ENCODE results near the gene RPS6KA4.
A peak's percentile ranks its signal among the peaks of the same experiment; 100 is the strongest.
"Not testable (repeated sequence)": the region's sequence is repeated elsewhere in the genome, so short reads cannot be mapped to it uniquely, and the experiment has no call there.

Gene RPS6KA4

DNA sequence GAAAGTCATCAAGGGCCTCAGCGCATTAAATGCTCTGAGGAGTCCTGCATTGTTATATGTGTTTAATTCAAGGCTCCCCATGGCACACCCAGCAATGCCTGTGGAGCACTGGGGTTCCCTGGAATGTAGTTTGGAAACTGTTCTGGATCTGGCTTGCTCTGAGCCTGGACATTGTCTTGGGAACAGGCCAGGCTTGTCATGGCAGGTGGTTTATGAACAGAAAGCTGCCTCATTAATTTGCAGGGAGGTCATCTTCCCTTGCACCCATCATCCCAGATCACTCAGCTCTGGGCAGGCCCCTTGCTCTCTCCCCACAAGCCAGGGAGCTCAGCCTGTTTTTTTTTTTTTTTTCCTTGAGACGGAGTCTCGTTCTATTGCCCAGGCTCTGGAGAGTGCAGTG is 32.9 kb downstream of the RPS6KA4 start:
- no peak for FAIRE-seq

DNA sequence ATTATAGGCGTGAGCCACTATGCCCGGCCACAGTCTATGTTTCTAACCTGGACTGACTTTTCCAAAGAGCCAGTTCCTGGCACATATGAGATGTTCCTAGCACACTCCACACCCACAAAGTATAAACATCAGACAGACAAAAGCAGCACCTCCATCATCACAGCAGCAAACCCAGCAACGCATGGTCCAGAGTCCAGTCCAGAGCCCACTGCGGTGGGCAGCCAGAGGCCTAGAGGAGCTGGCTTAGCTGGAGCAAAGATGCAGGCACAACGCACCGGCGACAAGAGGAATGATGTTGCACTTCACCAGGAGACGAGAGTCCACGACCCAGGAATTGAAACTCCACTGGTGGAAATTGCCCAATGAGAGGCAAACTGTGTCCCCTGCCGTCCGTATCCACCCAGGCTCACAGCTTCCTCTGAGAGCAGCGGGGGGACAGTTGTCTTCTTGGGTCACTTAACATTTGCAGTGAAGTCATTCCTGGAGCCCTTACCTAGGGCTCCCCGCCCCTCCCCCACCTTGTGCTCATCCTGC is 36.6 kb downstream of the RPS6KA4 start:
- no peak for FAIRE-seq

DNA sequence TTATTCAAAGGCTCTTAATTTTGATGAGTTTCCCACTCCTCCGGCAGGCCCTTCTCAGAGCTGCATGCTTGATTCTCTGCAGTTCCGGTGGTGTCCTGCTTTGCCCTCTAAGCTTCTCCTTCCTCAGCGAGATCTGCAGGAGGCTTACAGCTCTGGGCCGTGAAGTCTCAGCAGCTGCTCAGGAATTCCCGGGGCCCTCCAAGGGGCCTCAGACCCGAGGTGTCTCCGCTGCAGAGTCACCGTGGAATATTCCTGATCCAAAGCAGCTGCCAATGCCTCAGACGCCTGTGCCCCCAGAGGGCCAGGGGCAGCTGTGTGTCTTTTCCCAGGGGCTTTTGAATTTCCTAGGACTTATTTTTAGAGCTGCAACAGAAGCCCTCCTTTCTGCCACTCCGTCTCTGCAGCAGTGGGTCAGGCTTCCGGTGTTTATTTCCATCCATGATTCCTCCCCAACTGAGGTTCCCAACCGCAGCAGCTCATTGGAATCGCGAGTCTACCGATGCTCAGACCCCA is 37.2 kb downstream of the RPS6KA4 start:
- no peak for FAIRE-seq

- no peak for FAIRE-seq
Measured at GRCh38 chr11:64400102-64400501, 41.1 kb downstream of the RPS6KA4 start.

DNA sequence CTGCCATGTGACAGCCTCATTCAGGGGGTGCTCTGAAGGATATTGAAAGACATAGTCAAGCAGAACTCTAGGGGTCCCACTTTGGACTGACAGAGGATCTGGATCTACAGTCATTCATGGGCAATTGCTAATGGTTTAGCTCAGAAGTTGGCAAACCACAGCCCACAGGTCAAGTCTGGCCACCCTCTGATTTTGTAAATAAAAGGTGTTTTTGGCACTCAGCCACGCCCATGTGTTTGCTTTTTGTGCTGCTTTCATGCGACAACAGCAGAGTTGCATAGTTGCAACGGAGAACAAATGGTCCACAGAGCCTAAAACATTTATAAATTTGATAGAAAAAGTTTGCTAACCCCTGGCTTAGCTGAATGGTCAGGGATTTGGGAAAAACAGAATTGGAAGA is 41.7 kb downstream of the RPS6KA4 start:
- FAIRE-seq, result no peak

- no peak for FAIRE-seq
Measured at GRCh38 chr11:64401775-64402174, 42.8 kb downstream of the RPS6KA4 start.

DNA sequence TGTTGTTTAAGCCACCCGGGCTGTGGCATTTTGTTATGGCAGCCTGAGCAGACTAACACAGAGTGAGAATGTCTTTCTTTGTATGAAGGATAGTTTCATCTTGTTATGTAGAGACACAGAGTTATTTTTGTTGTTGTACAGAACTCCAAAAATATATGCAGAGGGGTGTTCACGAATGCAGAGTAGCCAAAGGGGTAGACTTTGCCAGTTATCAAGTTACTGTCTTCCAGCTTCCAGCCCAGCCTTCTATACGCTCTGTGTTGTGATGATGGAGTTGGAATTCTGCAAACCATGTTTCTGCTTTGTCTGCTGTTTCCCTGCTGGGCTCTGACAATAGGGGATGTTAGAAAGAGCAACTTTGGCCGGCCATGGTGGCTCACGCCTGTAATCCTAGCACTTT is 44.1 kb downstream of the RPS6KA4 start:
- no peak for FAIRE-seq

DNA sequence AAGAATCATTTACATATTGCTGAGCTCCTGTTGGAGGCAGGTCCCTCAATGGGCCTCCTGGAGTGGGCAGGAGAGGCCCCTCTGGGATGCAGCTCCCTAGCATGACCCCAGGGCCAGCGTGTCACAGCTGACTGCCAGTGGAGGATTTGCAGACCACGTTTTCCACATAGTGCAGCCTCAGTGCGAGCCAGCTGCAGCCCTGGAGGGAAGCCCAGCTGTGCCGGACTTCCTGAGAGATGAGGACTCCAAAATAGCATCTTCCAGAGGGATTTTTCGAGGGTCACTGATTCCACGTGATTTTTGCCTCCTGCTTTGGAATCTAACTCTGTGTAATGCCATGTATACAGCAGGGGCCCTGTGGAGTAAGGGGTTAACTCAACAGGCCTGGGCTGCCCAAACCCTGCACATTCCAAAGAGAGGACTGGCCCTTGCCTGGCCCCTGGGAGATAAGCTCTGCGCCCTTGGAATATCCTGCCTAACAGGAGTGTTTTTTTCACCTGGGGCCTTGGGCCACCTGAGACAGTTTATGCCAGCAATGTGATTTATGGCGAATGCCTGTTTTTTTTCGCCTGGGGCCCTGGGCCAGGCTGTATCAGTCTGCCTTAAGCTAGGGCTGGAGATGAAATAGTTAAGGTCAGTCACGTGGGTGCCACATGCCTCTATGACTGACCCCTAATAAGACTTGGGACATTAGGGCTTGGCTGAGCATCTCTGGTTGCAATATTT is 47.4 kb downstream of the RPS6KA4 start:
- FAIRE-seq, result no peak

DNA sequence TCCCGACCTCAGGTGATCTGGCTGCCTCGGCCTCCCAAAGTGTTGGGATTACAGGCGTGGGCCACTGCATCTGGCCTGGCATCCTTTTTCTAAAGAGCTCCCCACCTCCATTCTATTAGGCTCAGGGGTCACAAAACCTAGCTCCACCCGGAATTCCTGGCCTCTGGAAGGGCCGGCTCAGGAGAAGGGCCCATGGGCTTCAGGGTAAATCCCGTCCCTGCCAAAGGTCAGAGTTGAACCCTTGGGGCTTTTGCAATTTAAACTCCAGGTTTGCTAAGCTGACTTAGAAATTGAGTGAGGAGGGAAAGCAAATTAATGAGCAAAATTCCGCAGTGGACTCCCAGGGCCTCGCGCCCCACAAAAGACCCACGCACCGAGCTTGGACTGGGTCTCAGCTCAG is 48.3 kb downstream of the RPS6KA4 start:
- FAIRE-seq, result no peak

- no peak for FAIRE-seq
Measured at GRCh38 chr11:64407630-64408029, 48.7 kb downstream of the RPS6KA4 start.

DNA sequence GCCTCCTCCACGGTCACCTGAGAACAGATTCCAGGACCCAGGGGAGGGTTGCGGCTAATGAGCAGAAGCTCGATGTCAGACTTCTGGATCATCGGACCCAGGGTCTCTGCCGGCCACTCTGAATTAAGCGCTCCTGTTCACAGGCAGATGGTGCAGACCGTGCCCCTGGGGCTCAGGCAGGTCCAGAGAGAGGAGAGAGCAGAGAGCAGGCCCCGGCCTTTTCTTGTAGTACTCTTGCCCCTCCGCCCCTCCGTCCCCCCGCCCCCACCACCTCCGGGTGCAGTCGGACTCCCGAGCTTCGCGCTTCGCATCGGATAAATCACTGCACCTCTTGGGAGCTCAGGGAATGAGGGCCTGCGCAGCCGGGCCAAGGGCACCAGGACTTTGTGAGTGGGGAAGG is 50.3 kb downstream of the RPS6KA4 start:
- FAIRE-seq, result no peak

GRCh38 chr11:64409707-64410403 is 50.9 kb downstream of the RPS6KA4 start:
- peak; percentile 89 for FAIRE-seq

DNA sequence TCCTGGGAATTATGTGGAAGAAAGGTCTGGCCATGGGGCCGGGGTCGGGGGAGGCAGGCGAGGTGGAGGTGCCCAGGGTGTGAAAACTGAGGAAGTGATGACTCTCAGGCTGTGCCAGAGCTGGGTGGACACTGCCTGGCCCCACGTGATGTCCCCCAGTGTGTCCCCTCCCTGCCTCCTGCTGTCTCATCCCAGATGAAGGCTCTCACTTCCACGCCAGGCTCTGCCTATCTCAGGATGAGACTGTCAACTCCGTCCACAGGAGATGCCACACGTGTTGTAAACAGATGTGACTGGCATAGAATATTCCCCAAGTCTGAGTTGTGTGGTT is 51.4 kb downstream of the RPS6KA4 start:
- no peak for FAIRE-seq

DNA sequence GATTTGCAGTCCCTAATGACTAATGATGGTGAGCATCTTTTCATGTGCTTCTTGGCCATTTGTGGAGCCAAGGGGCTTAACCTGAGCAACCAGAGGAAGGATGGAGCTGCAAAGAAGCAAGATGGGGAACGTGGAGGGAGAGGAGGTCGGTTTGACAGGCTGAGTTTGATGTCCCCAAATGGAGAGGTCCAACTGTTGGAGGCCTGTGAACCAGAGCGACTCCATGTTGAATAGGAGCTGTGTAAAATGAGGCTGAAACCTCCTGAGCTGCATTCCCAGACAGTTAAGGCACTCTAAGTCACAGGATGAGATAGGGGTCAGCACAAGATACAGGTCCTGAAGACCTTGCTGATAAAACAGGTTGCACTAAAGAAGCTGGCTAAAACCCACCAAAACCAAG is 54.5 kb downstream of the RPS6KA4 start:
- FAIRE-seq, result no peak

- FAIRE-seq, result no peak
Measured at GRCh38 chr11:64415286-64415685, 56.3 kb downstream of the RPS6KA4 start.

DNA sequence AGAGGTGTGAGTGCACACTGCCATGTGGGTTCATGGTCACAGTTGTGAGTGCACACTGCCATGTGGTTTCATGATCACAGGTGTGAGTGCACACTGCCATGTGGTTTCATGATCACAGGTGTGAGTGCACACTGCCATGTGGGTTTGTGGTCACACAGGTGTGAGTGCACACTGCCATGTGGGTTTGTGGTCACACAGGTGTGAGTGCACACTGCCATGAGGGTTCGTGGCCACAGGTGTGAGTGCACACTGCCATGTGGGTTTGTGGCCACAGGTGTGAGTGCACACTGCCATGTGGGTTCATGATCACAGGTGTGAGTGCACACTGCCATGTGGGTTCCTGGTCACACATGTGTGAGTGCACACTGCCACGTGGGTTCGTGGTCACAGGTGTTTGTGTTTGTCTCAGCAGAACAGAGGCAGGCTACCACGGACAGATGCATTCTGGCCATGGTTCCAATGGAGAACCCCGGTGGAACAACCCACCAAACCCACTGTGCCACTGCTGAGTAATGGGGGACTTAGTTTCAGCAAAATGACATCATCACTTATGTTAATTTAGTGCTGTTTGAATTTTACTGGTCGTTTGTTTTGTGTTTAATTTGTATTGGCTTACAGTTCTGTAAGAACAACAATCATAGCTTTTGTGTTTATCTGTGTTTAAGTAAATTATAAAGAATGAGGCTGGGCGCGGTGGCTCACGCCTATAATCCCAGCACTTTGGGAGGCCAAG is 57.2 kb downstream of the RPS6KA4 start:
- no peak for FAIRE-seq

DNA sequence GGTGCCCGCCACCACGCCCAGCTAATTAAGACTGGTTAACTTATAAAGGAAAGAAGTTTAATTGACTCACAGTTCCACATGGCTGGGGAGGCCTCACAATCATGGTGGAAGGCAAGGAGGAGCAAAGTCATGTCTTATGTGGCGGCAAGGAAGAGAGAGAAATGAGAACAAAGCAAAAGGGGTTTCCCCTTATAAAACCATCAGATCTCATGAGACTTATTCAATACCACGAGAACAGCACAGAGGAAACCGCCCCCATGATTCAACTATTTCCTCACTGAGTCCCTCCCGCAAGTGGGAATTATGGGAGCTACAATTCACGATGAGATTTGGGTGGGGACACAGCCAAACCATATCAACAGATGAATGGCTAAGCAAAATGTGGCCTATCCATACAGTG is 59.3 kb downstream of the RPS6KA4 start:
- FAIRE-seq, result not testable (repeated sequence)

DNA sequence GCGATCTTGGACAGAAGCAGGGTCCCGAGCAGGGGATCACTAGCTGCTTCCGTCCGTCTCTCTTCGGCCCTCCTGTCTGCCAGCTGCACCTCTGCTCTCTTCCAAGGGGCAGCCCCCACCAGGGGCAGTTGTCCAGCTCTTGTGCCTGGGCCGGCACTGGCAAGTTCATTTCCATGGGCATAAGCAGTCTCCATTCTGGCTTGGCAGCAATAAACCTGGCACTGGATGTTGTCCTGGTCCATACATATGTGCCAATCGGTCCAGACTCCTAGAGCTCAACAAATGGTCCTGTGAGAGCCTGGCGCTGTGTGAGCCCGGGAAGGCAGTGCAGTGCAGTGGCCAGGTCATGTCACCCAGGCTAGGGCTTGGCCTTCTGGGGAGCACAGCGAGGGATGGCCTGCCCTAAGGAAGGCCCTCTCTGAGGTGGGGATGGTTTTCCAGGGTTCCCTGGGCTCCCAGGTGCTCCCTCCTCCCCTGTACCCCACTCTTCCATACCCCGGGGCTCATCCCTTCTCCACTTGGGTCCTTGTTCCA is 60.4 kb downstream of the RPS6KA4 start:
- FAIRE-seq, result no peak

- FAIRE-seq, result no peak
Measured at GRCh38 chr11:64419818-64420485, 61.0 kb downstream of the RPS6KA4 start.
